ENCODE results near the gene PCBP1. TPM values are rescaled to one million over a fixed set of nuclear protein-coding genes. Genes with fewer than 3 reads are reported as not detected.
A peak's percentile ranks its signal among the peaks of the same experiment; 100 is the strongest.
"Not testable (repeated sequence)": the region's sequence is repeated elsewhere in the genome, so short reads cannot be mapped to it uniquely, and the experiment has no call there.

Gene PCBP1
- total RNA-seq, 1 experiment from 2014 or later: 25.2 TPM

- no peak for DNase-seq (ENCODE audit: low read depth in 1 of 2, low spot score in 2 of 2)
- Histone ChIP-seq H3K9me3 (replicated peaks) (no peaks in the 10 kb centered on the region), H3K4me1 (replicated peaks) (peaks cover 28% of the 10 kb centered on the region), H3K4me3 (no peak overlapping the region), H3K27me3 (replicated peaks) (no peaks in the 10 kb centered on the region), H3K36me3 (no peaks in the 10 kb centered on the region), H3K27ac (no peak overlapping the region)
These were observed 28.6 kb downstream of the PCBP1 start for GRCh38 chr2:70115646-70116442.

GRCh38 chr2:70116936-70117552 lies 29.8 kb downstream of the PCBP1 start:
- Histone ChIP-seq H3K27me3 (replicated peaks) (no peaks in the 10 kb centered on the region), H3K27ac (no peak overlapping the region), H3K4me3 (no peak overlapping the region), H3K36me3 (no peaks in the 10 kb centered on the region), H3K9me3 (replicated peaks) (no peaks in the 10 kb centered on the region), H3K4me1 (replicated peaks) (peaks cover 16% of the 10 kb centered on the region)
- no peak for DNase-seq (ENCODE audit: low read depth in 1 of 2, low spot score in 2 of 2)

GRCh38 chr2:70118798-70119454 lies 31.6 kb downstream of the PCBP1 start:
- no peak for DNase-seq (ENCODE audit: low read depth in 1 of 2, low spot score in 2 of 2)
- Histone ChIP-seq H3K4me3 (no peak overlapping the region), H3K4me1 (replicated peaks) (peaks cover 20% of the 10 kb centered on the region), H3K27ac (no peak overlapping the region), H3K27me3 (replicated peaks) (no peaks in the 10 kb centered on the region), H3K36me3 (no peaks in the 10 kb centered on the region), H3K9me3 (replicated peaks) (no peaks in the 10 kb centered on the region)

- no peaks in the 10 kb centered on the region for H3K36me3 ChIP-seq
- H3K27me3 ChIP-seq (replicated peaks): no peaks in the 10 kb centered on the region
- H3K4me1 ChIP-seq (replicated peaks): peaks cover 33% of the 10 kb centered on the region
- no peak overlapping the region for H3K4me3 ChIP-seq
- no peak overlapping the region for H3K27ac ChIP-seq
- DNase-seq (ENCODE audit: low read depth in 1 of 2, low spot score in 2 of 2): no peak
- no peaks in the 10 kb centered on the region for H3K9me3 ChIP-seq (replicated peaks)
These were observed 34.5 kb downstream of the PCBP1 start for GRCh38 chr2:70121627-70122372.

GRCh38 chr2:70122470-70122869 lies 35.2 kb downstream of the PCBP1 start:
- H3K4me3 ChIP-seq: no peak overlapping the region
- H3K27ac ChIP-seq: no peak overlapping the region
- no peaks in the 10 kb centered on the region for H3K36me3 ChIP-seq
- no peaks in the 10 kb centered on the region for H3K9me3 ChIP-seq (replicated peaks)
- peaks cover 39% of the 10 kb centered on the region for H3K4me1 ChIP-seq (replicated peaks)
- H3K27me3 ChIP-seq (replicated peaks): no peaks in the 10 kb centered on the region
- no peak for DNase-seq (ENCODE audit: low read depth in 1 of 2, low spot score in 2 of 2)

GRCh38 chr2:70123051-70123828 lies 36.0 kb downstream of the PCBP1 start:
- Histone ChIP-seq H3K27ac (no peak overlapping the region), H3K4me1 (replicated peaks) (peaks cover 47% of the 10 kb centered on the region), H3K36me3 (no peaks in the 10 kb centered on the region), H3K4me3 (no peak overlapping the region), H3K9me3 (replicated peaks) (no peaks in the 10 kb centered on the region), H3K27me3 (replicated peaks) (no peaks in the 10 kb centered on the region)
- no peak for DNase-seq (ENCODE audit: low read depth in 1 of 2, low spot score in 2 of 2)

GRCh38 chr2:70123829-70124116 lies 36.5 kb downstream of the PCBP1 start:
- DNase-seq (ENCODE audit: low read depth in 1 of 2, low spot score in 2 of 2): no peak
- no peaks in the 10 kb centered on the region for H3K36me3 ChIP-seq
- no peaks in the 10 kb centered on the region for H3K9me3 ChIP-seq (replicated peaks)
- no peaks in the 10 kb centered on the region for H3K27me3 ChIP-seq (replicated peaks)
- H3K4me3 ChIP-seq: peak overlapping the region; percentile 43
- H3K4me1 ChIP-seq (replicated peaks): peaks cover 43% of the 10 kb centered on the region
- peak overlapping the region; percentile 91 for H3K27ac ChIP-seq

GRCh38 chr2:70124983-70125480 lies 37.8 kb downstream of the PCBP1 start:
- Histone ChIP-seq H3K27ac (peak overlapping the region; percentile 91), H3K27me3 (replicated peaks) (no peaks in the 10 kb centered on the region), H3K4me3 (peak overlapping the region; percentile 43), H3K4me1 (replicated peaks) (peaks cover 38% of the 10 kb centered on the region), H3K9me3 (replicated peaks) (no peaks in the 10 kb centered on the region), H3K36me3 (no peaks in the 10 kb centered on the region)
- DNase-seq (ENCODE audit: low read depth in 1 of 2, low spot score in 2 of 2): peak in 1 of 2 experiments; percentile 72

GRCh38 chr2:70125498-70125898 lies 38.2 kb downstream of the PCBP1 start:
- peaks cover 38% of the 10 kb centered on the region for H3K4me1 ChIP-seq (replicated peaks)
- H3K9me3 ChIP-seq (replicated peaks): no peaks in the 10 kb centered on the region
- no peaks in the 10 kb centered on the region for H3K27me3 ChIP-seq (replicated peaks)
- DNase-seq (ENCODE audit: low read depth in 1 of 2, low spot score in 2 of 2): no peak
- H3K27ac ChIP-seq: peak overlapping the region; percentile 91
- peak overlapping the region; percentile 43 for H3K4me3 ChIP-seq
- H3K36me3 ChIP-seq: no peaks in the 10 kb centered on the region

- Histone ChIP-seq H3K9me3 (replicated peaks) (no peaks in the 10 kb centered on the region), H3K4me1 (replicated peaks) (peaks cover 38% of the 10 kb centered on the region), H3K4me3 (no peak overlapping the region), H3K36me3 (no peaks in the 10 kb centered on the region), H3K27me3 (replicated peaks) (no peaks in the 10 kb centered on the region), H3K27ac (no peak overlapping the region)
- no peak for DNase-seq (ENCODE audit: low read depth in 1 of 2, low spot score in 2 of 2)
These were observed 39.1 kb downstream of the PCBP1 start for GRCh38 chr2:70126413-70126812.

- no peaks in the 10 kb centered on the region for H3K27me3 ChIP-seq (replicated peaks)
These were observed 40.7 kb downstream of the PCBP1 start for GRCh38 chr2:70128005-70128404.

GRCh38 chr2:70131344-70132143 lies 44.3 kb downstream of the PCBP1 start:
- H3K27me3 ChIP-seq (replicated peaks); H3K4me3 ChIP-seq; DNase-seq (ENCODE audit: low read depth in 1 of 2, low spot score in 2 of 2); H3K36me3 ChIP-seq; H3K9me3 ChIP-seq (replicated peaks): not testable (repeated sequence)
- H3K4me1 ChIP-seq (replicated peaks): peaks cover 47% of the 10 kb centered on the region
- peak overlapping the region; percentile 74 for H3K27ac ChIP-seq

More at GRCh38 chr2:70128005-70128404, 40.7 kb downstream of the PCBP1 start:
- no peak overlapping the region for H3K4me3 ChIP-seq
- no peak for DNase-seq (ENCODE audit: low read depth in 1 of 2, low spot score in 2 of 2)
- H3K4me1 ChIP-seq (replicated peaks): peaks cover 51% of the 10 kb centered on the region
- no peak overlapping the region for H3K27ac ChIP-seq
- H3K36me3 ChIP-seq: no peaks in the 10 kb centered on the region
- no peaks in the 10 kb centered on the region for H3K9me3 ChIP-seq (replicated peaks)
